Keratinocyte (primary cell): ENCODE measurements around the gene TAF4B. TPM values are rescaled to one million over a fixed set of nuclear protein-coding genes. Genes with fewer than 3 reads are reported as not detected.

ENCODE experiments used
- DNase-seq: peaks from one replicate; pipeline ENCODE4 v3.0.0-alpha.2; 2011; ENCODE audit warnings: low read depth, missing footprints, low spot score
- FAIRE-seq: peaks from 2 replicates; lab custom pipeline; 2011; peaks lifted over from hg19 to GRCh38; lab: Jason Lieb, UNC
- H2AFZ ChIP-seq: 2 replicates; pipeline ENCODE4 v1.6.0; 2012; ENCODE audit warnings: low read length, control low read depth, inconsistent platforms; ENCODE audit not compliant: control insufficient read depth
- H3K27ac ChIP-seq: 2 replicates; pipeline ENCODE4 v1.5.1; 2011; ENCODE audit warnings: low read length; ENCODE audit not compliant: control insufficient read depth, insufficient read depth
- H3K27me3 ChIP-seq: 3 replicates; pipeline ENCODE4 v1.6.0; 2011; ENCODE audit warnings: low read length; ENCODE audit not compliant: control insufficient read depth, insufficient read depth; ENCODE audit errors: extremely low read depth
- H3K36me3 ChIP-seq, 2 experiments: 2 replicates in 1 of 2; 3 replicates in 1 of 2; pipeline ENCODE4 v1.5.1; 2011; ENCODE audit warnings: low read length in 2 of 2, mild to moderate bottlenecking in 1 of 2; ENCODE audit not compliant: control insufficient read depth in 2 of 2, insufficient read depth in 2 of 2; ENCODE audit errors: extremely low read depth in 1 of 2
- H3K4me1 ChIP-seq: 3 replicates; pipeline ENCODE4 v1.5.1; 2011; ENCODE audit warnings: low read length; ENCODE audit not compliant: control insufficient read depth, insufficient read depth; ENCODE audit errors: extremely low read depth
- H3K4me2 ChIP-seq: 3 replicates; pipeline ENCODE4 v1.6.0; 2011; ENCODE audit warnings: low read depth, low read length; ENCODE audit not compliant: control insufficient read depth, insufficient read depth; ENCODE audit errors: extremely low read depth
- H3K4me3 ChIP-seq, 3 experiments: fragments of 200-600 bp in 1 of 3; sonication (generic) in 1 of 3; 2 replicates in 2 of 3; 3 replicates in 1 of 3; pipeline ENCODE4 v1.5.1; 2011 to 2016; ENCODE audit warnings: low read length in 3 of 3, mild to moderate bottlenecking in 3 of 3, control low read depth in 2 of 3, inconsistent platforms in 1 of 3, low read depth in 1 of 3, mixed read lengths in 1 of 3, mixed run types in 1 of 3, moderate library complexity in 1 of 3; ENCODE audit not compliant: control insufficient read depth in 2 of 3, insufficient read depth in 2 of 3; ENCODE audit errors: extremely low read depth in 1 of 3
- H3K79me2 ChIP-seq: 2 replicates; pipeline ENCODE4 v1.6.0; 2012; ENCODE audit warnings: low read length; ENCODE audit not compliant: control insufficient read depth, insufficient read depth
- H3K9ac ChIP-seq: 3 replicates; pipeline ENCODE4 v1.6.0; 2011; ENCODE audit warnings: low read length; ENCODE audit not compliant: control insufficient read depth, insufficient read depth; ENCODE audit errors: extremely low read depth
- H3K9me1 ChIP-seq: 3 replicates; pipeline ENCODE4 v1.6.0; 2011; ENCODE audit warnings: low read length; ENCODE audit not compliant: control insufficient read depth, insufficient read depth; ENCODE audit errors: extremely low read depth
- H3K9me3 ChIP-seq: 2 replicates; pipeline ENCODE4 v1.5.1; 2012; ENCODE audit warnings: low read depth, low read length; ENCODE audit not compliant: control insufficient read depth
- H4K20me1 ChIP-seq: 3 replicates; pipeline ENCODE4 v1.6.0; 2011; ENCODE audit warnings: low read length; ENCODE audit not compliant: control insufficient read depth, insufficient read depth; ENCODE audit errors: extremely low read depth
- EZH2 ChIP-seq: IDR thresholded peaks from one replicate; pipeline ENCODE4 v1.6.1; 2012; ENCODE audit warnings: inconsistent platforms, mild to moderate bottlenecking, low read length, moderate library complexity
- dilution Hi-C: fragments of 300-500 bp; cut with MboI; formaldehyde crosslinking; loops from one replicate; pipeline ENCODE4 v1.7.0; 2020; ENCODE audit warnings: low sequenced_read_pairs; ENCODE audit not compliant: extremely low pct_ligation_motif_present
- polyA plus RNA-seq, 5 experiments: library from polyadenylated mRNA; depleted of rRNA in 3 of 5; stranded (reverse) in 3 of 5; stranded (forward) in 1 of 5; unstranded in 1 of 5; fragments of >200 nt; gene quantifications; 1 replicate in 1 of 5; 2 replicates in 3 of 5; 3 replicates in 1 of 5; pipeline versions ENCODE4 v1.2.1 to v1.2.3, GENCODE V29; 2011 to 2012; ENCODE audit warnings: missing spikeins in 2 of 5, low read depth in 1 of 5, low replicate concordance in 1 of 5
- TF ChIP-seq, protein P1 (sequence below), 3 experiments: IDR thresholded peaks in 1 of 3; conservative IDR thresholded peaks in 1 of 3; optimal IDR thresholded peaks in 1 of 3; 2 replicates in 2 of 3; 3 replicates in 1 of 3; pipeline versions ENCODE3 to v1.5.1; 2011; ENCODE audit warnings: low read length in 3 of 3, mild to moderate bottlenecking in 3 of 3, moderate library complexity in 2 of 3, control low read depth in 1 of 3, inconsistent platforms in 1 of 3; ENCODE audit not compliant: insufficient read depth in 2 of 3; ENCODE audit errors: extremely low read depth in 1 of 3

Gene TAF4B
- polyA plus RNA-seq, 1 donor (not counting 4 experiments of a cell fraction or from before 2014, with no cell fraction given) = 5.9 TPM

- TF ChIP-seq EZH2 = no peak
- TF ChIP-seq, protein P1, sequence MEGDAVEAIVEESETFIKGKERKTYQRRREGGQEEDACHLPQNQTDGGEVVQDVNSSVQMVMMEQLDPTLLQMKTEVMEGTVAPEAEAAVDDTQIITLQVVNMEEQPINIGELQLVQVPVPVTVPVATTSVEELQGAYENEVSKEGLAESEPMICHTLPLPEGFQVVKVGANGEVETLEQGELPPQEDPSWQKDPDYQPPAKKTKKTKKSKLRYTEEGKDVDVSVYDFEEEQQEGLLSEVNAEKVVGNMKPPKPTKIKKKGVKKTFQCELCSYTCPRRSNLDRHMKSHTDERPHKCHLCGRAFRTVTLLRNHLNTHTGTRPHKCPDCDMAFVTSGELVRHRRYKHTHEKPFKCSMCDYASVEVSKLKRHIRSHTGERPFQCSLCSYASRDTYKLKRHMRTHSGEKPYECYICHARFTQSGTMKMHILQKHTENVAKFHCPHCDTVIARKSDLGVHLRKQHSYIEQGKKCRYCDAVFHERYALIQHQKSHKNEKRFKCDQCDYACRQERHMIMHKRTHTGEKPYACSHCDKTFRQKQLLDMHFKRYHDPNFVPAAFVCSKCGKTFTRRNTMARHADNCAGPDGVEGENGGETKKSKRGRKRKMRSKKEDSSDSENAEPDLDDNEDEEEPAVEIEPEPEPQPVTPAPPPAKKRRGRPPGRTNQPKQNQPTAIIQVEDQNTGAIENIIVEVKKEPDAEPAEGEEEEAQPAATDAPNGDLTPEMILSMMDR (optimal IDR thresholded peaks at IDR 0.05 in 1 of 3, IDR thresholded peaks at IDR 0.05 in 1 of 3, conservative IDR thresholded peaks at IDR 0.05 in 1 of 3; ENCODE audit: extremely low read depth in 1 of 3, insufficient read depth in 2 of 3, low read length in 3 of 3) = no peak
- H3K36me3 ChIP-seq = no peaks in the 10 kb centered on the region
- H3K79me2 ChIP-seq = no peaks in the 10 kb centered on the region
- H3K9ac ChIP-seq = no peak overlapping the region
- FAIRE-seq (peak; percentile 23), DNase-seq (no peak)
- no peaks in the 10 kb centered on the region for H3K9me1 ChIP-seq
- no peaks in the 10 kb centered on the region for H3K9me3 ChIP-seq
- H3K4me1 ChIP-seq = peaks cover 7% of the 10 kb centered on the region
- H3K27me3 ChIP-seq = no peaks in the 10 kb centered on the region
- no peak overlapping the region for H3K27ac ChIP-seq
- H4K20me1 ChIP-seq = no peaks in the 10 kb centered on the region
- H2AFZ ChIP-seq = no peak overlapping the region
- no peak overlapping the region for H3K4me3 ChIP-seq
- no peak overlapping the region for H3K4me2 ChIP-seq
- dilution Hi-C loops = no loop called here
These were observed 83.0 kb downstream of the TAF4B start for GRCh38 chr18:26309281-26309680.

DNA sequence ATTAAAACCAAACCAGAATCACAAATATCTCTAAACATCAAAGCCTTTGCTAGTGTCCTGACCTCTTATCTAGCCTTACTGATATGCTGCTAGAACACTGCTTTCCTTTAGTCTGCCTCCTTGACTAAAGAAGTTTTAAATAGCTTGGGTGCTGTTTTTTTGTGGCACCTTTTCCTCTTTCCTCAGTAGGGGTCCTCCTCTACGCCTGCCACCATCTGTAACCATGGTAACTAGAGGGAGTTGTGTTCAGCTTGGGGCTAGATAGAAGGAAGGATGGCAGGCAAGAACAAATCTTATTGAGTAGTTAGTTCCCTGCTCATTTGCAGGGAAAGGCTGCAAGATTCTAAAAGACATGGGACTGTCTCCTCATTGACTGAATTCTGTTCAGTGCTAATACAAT is 86.0 kb downstream of the TAF4B start:
- DNase-seq (no peak), FAIRE-seq (no peak)
- dilution Hi-C loops = no loop called here
- Histone ChIP-seq H3K9me1 (no peaks in the 10 kb centered on the region), H3K9ac (no peak overlapping the region), H3K4me1 (peaks cover 3% of the 10 kb centered on the region), H3K4me2 (no peak overlapping the region), H3K27me3 (no peaks in the 10 kb centered on the region), H3K36me3 (no peaks in the 10 kb centered on the region), H3K27ac (no peak overlapping the region), H3K79me2 (no peaks in the 10 kb centered on the region), H3K9me3 (no peaks in the 10 kb centered on the region), H2AFZ (no peak overlapping the region), H3K4me3 (no peak overlapping the region), H4K20me1 (no peaks in the 10 kb centered on the region)
- TF ChIP-seq, protein P1 (optimal IDR thresholded peaks at IDR 0.05 in 1 of 3, IDR thresholded peaks at IDR 0.05 in 1 of 3, conservative IDR thresholded peaks at IDR 0.05 in 1 of 3; ENCODE audit: extremely low read depth in 1 of 3, insufficient read depth in 2 of 3, low read length in 3 of 3) = no peak
- TF ChIP-seq EZH2 = no peak
